HG02938 (cell line): Measurements from ENCODE around the gene CC2D2A.
"Not testable (repeated sequence)": the region's sequence is repeated elsewhere in the genome, so short reads cannot be mapped to it uniquely, and the experiment has no call there.

Experiments
- ATAC-seq: cut with Tn5 transposase; IDR thresholded peaks from one replicate; pipeline ENCODE4 v1.9.1; 2021; ENCODE audit warnings: mild to moderate bottlenecking, moderate library complexity; ENCODE audit not compliant: unreplicated experiment

The CC2D2A gene

GRCh38 chr4:15614891-15615290 is 145.2 kb downstream of the CC2D2A start:
- not testable (repeated sequence) for ATAC-seq

GRCh38 chr4:15617407-15617806 is 147.7 kb downstream of the CC2D2A start:
- ATAC-seq: not testable (repeated sequence)

- ATAC-seq: no peak
Measured at GRCh38 chr4:15636818-15637217, 167.1 kb downstream of the CC2D2A start.

- no peak for ATAC-seq
Measured at GRCh38 chr4:15638418-15638817, 168.7 kb downstream of the CC2D2A start.

- peak; percentile 54 for ATAC-seq
Measured at GRCh38 chr4:15648600-15648999, 178.9 kb downstream of the CC2D2A start.

GRCh38 chr4:15649914-15650545 is 180.3 kb downstream of the CC2D2A start:
- ATAC-seq: peak; percentile 34
